ENCODE measurements around the gene SST. TPM values are rescaled to one million over a fixed set of nuclear protein-coding genes. Genes with fewer than 3 reads are reported as not detected.
"Not testable (repeated sequence)": the region's sequence is repeated elsewhere in the genome, so short reads cannot be mapped to it uniquely, and the experiment has no call there.

Gene SST
- total and polyA plus RNA-seq, 8 donors: 91.5 to 13,953 (median 211) TPM

DNA sequence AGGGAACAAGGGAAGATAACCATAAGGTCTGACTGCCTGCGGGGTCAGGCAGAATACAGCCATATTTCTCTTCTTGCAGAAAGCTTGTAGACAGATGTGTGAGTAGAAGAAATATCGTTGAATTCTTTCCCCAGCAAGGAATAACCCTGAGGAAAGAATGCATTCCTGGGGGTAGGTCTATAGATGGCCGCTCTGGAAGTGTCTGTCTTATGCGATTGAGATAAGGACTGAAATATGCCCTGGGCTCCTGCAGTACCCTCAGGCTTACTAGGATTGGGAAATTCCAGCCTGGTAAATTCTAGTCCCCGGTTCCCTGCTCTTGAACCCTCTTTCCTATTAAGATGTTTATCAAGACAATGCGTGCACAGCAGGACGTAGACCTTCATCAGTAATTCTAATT, 15.8 kb upstream of the SST start:
- Histone ChIP-seq H3K4me1 (no peaks in the 10 kb centered on the region), H3K27ac (no peak overlapping the region), H3K36me3 (no peaks in the 10 kb centered on the region), H3K27me3 (peaks cover 0 to 3% (median 0%) of the 10 kb centered on the region in 4 donors), H3K9me3 (no peaks in the 10 kb centered on the region), H3K4me3 (no peak overlapping the region)
- DNase-seq (no peak), FAIRE-seq (no peak), ATAC-seq (no peak)
- intact Hi-C loops (cut with DNase I): loop anchor here in 1 of 3 donors (10.0 kb wide), 1 partner anchor 461 kb away; no protein-coding TSS in a partner anchor
- WGBS, 2 donors: 83 to 91% methylated on average over 7 of the region's 7 CpGs
- TF ChIP-seq, protein P1, sequence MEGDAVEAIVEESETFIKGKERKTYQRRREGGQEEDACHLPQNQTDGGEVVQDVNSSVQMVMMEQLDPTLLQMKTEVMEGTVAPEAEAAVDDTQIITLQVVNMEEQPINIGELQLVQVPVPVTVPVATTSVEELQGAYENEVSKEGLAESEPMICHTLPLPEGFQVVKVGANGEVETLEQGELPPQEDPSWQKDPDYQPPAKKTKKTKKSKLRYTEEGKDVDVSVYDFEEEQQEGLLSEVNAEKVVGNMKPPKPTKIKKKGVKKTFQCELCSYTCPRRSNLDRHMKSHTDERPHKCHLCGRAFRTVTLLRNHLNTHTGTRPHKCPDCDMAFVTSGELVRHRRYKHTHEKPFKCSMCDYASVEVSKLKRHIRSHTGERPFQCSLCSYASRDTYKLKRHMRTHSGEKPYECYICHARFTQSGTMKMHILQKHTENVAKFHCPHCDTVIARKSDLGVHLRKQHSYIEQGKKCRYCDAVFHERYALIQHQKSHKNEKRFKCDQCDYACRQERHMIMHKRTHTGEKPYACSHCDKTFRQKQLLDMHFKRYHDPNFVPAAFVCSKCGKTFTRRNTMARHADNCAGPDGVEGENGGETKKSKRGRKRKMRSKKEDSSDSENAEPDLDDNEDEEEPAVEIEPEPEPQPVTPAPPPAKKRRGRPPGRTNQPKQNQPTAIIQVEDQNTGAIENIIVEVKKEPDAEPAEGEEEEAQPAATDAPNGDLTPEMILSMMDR (IDR thresholded peaks at IDR 0.05): no peak

DNA sequence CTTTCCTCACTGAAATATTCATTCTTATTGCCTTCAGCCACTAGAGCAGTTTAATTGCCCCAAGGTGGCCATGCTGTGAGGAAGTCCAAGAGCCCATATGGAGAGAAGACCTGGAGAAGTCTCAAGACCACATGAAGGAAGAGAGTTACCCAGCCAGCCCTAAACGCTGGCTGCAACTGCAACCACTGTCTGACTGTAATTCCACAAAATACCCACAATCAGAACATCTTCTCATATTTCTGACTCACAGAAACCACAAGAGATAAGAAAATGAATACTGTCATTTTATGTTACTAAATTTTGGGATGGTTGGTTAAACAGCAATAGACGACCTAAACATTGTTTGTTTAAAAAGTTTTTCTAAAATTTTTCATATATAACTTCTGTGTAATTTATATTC, 14.7 kb upstream of the SST start:
- FAIRE-seq (no peak), ATAC-seq (no peak), DNase-seq (no peak)
- Histone ChIP-seq H3K27ac (no peak overlapping the region), H3K4me1 (no peaks in the 10 kb centered on the region), H3K4me3 (no peak overlapping the region), H3K36me3 (no peaks in the 10 kb centered on the region), H3K9me3 (no peaks in the 10 kb centered on the region), H3K27me3 (peaks cover 0 to 7% (median 0%) of the 10 kb centered on the region in 4 donors)
- intact Hi-C loops (cut with DNase I): loop anchor here in 2 of 3 donors (5.0 to 10.0 kb wide), 2 partner anchors 368 to 460 kb away; no protein-coding TSS in a partner anchor
- TF ChIP-seq, protein P1 (IDR thresholded peaks at IDR 0.05): no peak
- 46 to 72% methylated on average over 2 of the region's 2 CpGs for WGBS, 2 donors

DNA sequence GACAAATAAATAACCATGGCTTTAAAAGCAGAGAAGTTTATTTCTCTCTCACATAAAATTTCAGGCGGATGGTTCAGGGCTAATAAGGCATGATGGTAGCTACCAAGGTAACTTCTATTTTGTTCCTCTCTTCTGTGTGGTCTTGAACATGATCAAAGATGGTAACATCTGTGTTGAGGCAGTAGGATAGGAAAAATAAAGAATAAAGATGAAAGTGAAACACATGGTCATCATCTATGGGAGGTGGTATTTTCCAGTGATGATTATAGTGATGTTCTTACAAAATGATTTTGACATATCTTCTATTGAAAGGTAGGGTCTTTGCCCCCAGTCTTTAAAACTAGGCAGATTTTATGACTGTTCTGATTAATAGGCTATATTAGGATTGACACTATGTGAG, 14.2 kb upstream of the SST start:
- no peak for DNase-seq
- TF ChIP-seq, protein P1 (IDR thresholded peaks at IDR 0.05): no peak
- no peaks in the 10 kb centered on the region for H3K9me3 ChIP-seq
- intact Hi-C loops (cut with DNase I): loop anchor here in 2 of 3 donors (5.0 to 10.0 kb wide), 2 partner anchors 367 to 460 kb away; no protein-coding TSS in a partner anchor
- 74 to 83% methylated on average over 1 of the region's 1 CpG for WGBS, 2 donors
- no peak for FAIRE-seq
- no peak overlapping the region for H3K4me3 ChIP-seq
- H3K36me3 ChIP-seq: no peaks in the 10 kb centered on the region
- ATAC-seq: no peak
- no peaks in the 10 kb centered on the region for H3K4me1 ChIP-seq
- H3K27me3 ChIP-seq: peaks cover 0 to 7% (median 0%) of the 10 kb centered on the region in 4 donors
- H3K27ac ChIP-seq: no peak overlapping the region

DNA sequence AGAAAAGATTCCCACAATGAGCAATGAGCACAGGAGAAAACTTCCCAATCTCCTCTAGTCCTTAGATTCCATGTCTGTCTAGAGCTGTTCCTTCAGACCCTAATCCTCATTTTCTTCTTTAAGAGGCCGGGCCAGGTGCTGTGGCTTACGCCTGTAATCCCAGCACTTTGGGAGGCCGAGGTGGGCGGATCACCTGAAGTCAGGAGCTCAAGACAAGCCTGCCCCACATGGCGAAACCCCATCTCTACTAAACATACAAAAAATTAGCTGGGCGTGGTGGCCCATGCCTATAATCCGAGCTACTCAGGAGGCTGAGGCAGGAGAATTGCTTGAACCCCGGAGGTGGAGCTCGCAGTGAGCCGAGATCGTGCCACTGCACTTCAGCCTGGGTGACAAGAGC, 11.6 kb upstream of the SST start:
- not testable (repeated sequence) for H3K27me3 ChIP-seq, FAIRE-seq, H3K4me1 ChIP-seq, ATAC-seq, DNase-seq, H3K4me3 ChIP-seq, H3K9me3 ChIP-seq, H3K36me3 ChIP-seq, H3K27ac ChIP-seq
- WGBS, 2 donors: 58 to 71% methylated on average over 11 of the region's 11 CpGs
- intact Hi-C loops (cut with DNase I): loop anchor here in 2 of 3 donors (5.0 to 10.0 kb wide), 2 partner anchors 364 to 457 kb away; no protein-coding TSS in a partner anchor

DNA sequence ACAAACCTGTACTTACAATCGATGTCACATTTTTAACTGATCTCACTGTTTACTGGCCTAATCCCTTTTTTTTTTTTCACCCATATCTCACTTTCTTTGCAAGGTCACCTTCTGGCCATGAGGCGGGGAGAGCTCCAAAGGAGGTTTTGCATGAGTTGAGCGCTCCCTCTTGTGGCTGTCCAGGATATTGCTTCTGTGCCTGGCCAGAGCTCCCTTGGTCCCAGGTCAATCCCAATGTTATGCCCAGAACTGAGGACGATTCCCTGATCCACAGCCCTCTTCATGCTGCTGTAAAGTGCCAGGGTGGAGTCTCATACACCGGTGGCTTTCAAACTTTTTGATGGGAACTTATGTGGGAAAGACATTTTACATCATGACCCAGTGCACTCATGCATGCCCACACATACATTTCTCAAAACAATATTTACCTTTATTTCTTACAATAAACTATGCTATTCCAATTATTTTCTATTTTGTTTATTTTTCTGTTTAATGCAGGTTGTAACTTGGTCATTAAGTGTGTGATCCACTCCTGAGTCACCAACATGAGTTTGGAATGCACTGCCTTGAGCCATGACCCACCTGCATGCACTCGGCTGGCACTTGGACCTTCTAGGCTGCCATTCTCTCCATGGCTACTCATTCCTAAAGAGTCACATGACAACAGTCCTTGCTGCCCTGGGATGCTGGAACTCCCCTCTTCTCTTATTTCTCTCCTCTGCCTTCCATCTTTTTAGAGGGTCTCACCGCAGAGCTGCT, 9.6 kb upstream of the SST start:
- peaks cover 0 to 4% (median 0%) of the 10 kb centered on the region in 3 donors for H3K4me1 ChIP-seq
- FAIRE-seq (no peak), DNase-seq (peak; percentile 71 to 89 (median 86)), ATAC-seq (peak; percentile 96 to 100 (median 99))
- no peaks in the 10 kb centered on the region for H3K9me3 ChIP-seq
- no peaks in the 10 kb centered on the region for H3K36me3 ChIP-seq
- no peak overlapping the region for H3K27ac ChIP-seq
- intact Hi-C loops (cut with DNase I): loop anchor here (2.0 to 10.0 kb wide), 4 partner anchors 361 to 455 kb away; no protein-coding TSS in a partner anchor
- TF ChIP-seq, protein P1 (IDR thresholded peaks at IDR 0.05): peak; percentile 84 to 94 (median 88)
- H3K4me3 ChIP-seq: no peak overlapping the region
- peaks cover 0 to 3% (median 0%) of the 10 kb centered on the region in 4 donors for H3K27me3 ChIP-seq
- 27 to 30% methylated on average over 7 of the region's 7 CpGs for WGBS, 2 donors
